ENCODE results near the gene GUSB. TPM values are rescaled to one million over a fixed set of nuclear protein-coding genes. Genes with fewer than 3 reads are reported as not detected.

GUSB gene
- 67.6 and 96.9 TPM in 2 replicates for polyA plus RNA-seq (2012; rRNA removed)
- polyA plus RNA-seq (2012; cell fraction: cytosol; rRNA removed) = 40.1 and 55.6 TPM in 2 replicates
- 232 and 261 TPM in 2 replicates for polyA plus RNA-seq (2012; cell fraction: nucleus; rRNA removed)

GRCh38 chr7:65981965-65982792 is at the start of gene GUSB:
TSS of gene GUSB (minus strand) at chr7:65982213. CDS start at chr7:65982183, 30 bp downstream.
- ChIA-PET POLR2A (interaction anchor here (1.0 kb wide), 1 partner anchor 91 kb away, joined by 3 read pairs; no protein-coding TSS in a partner anchor), CTCF (interaction anchor here (0.9 to 1.5 kb wide), 3 partner anchors 17 to 45 kb away, joined by 3 to 6 read pairs (median 3); no protein-coding TSS in a partner anchor)
- Histone ChIP-seq H2AFZ (ENCODE audit: low read depth) (peak within 1 kb of the TSS; percentile 100), H3F3A (replicated peaks; ENCODE audit: insufficient read depth) (no peaks in the 10 kb centered on the region), H3K9ac (peak within 1 kb of the TSS; percentile 79), H3K9me3 (no peaks in the 10 kb centered on the region), H3K9me2 (no peaks in the 10 kb centered on the region), H3K79me2 (ENCODE audit: insufficient read depth) (peaks cover 35% of the 10 kb centered on the region), H4K20me1 (ENCODE audit: insufficient read depth) (peaks cover 8% of the 10 kb centered on the region; the same call in 1 of the 2 replicates), H3K4me3 (ENCODE audit: low read depth in 2 of 2, low read length in 1 of 2) (peak within 1 kb of the TSS; percentile 64 to 99), H3K4me2 (peak within 1 kb of the TSS; percentile 99), H3K27me3 (ENCODE audit: insufficient read depth) (no peaks in the 10 kb centered on the region), H3K27ac (ENCODE audit: low read depth in 2 of 2, low read length in 1 of 2) (peak within 1 kb of the TSS; percentile 44 to 67; a peak in 3 of 4 replicates), H3K4me1 (ENCODE audit: control insufficient read depth in 1 of 2, insufficient read depth in 2 of 2, low read depth in 1 of 2, low read length in 1 of 2) (peaks cover 13 to 15% of the 10 kb centered on the region in 2 experiments; a peak in 1 of 4 replicates), H3K36me3 (replicated peaks in 1 of 2; ENCODE audit: control insufficient read depth in 1 of 2, insufficient read depth in 2 of 2, low read length in 1 of 2) (peaks cover 4 to 7% of the 10 kb centered on the region in 2 experiments)
- peak; percentile 99 for DNase-seq
- 9% methylated on average over 52 of the region's 62 CpGs for WGBS (ENCODE audit: low lambda C conversion rate)
- peak; percentile 51; the same call in 1 of the 2 replicates for TF ChIP-seq NFIC (IDR thresholded peaks at IDR 0.05; ENCODE audit: borderline replicate concordance)
- no peak for TF ChIP-seq EZH2phosphoT487 (IDR thresholded peaks at IDR 0.05; ENCODE audit: borderline replicate concordance, low read depth)
- no peak for TF ChIP-seq FOXM1 (IDR thresholded peaks at IDR 0.05; ENCODE audit: low read depth)
- TF ChIP-seq SMC3 (IDR thresholded peaks at IDR 0.05; ENCODE audit: low read depth, low read length) = peak; percentile 18; the same call in 1 of the 2 replicates
- TF ChIP-seq, protein P1, sequence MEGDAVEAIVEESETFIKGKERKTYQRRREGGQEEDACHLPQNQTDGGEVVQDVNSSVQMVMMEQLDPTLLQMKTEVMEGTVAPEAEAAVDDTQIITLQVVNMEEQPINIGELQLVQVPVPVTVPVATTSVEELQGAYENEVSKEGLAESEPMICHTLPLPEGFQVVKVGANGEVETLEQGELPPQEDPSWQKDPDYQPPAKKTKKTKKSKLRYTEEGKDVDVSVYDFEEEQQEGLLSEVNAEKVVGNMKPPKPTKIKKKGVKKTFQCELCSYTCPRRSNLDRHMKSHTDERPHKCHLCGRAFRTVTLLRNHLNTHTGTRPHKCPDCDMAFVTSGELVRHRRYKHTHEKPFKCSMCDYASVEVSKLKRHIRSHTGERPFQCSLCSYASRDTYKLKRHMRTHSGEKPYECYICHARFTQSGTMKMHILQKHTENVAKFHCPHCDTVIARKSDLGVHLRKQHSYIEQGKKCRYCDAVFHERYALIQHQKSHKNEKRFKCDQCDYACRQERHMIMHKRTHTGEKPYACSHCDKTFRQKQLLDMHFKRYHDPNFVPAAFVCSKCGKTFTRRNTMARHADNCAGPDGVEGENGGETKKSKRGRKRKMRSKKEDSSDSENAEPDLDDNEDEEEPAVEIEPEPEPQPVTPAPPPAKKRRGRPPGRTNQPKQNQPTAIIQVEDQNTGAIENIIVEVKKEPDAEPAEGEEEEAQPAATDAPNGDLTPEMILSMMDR (IDR thresholded peaks at IDR 0.05) = no peak
- TF ChIP-seq, protein P2, sequence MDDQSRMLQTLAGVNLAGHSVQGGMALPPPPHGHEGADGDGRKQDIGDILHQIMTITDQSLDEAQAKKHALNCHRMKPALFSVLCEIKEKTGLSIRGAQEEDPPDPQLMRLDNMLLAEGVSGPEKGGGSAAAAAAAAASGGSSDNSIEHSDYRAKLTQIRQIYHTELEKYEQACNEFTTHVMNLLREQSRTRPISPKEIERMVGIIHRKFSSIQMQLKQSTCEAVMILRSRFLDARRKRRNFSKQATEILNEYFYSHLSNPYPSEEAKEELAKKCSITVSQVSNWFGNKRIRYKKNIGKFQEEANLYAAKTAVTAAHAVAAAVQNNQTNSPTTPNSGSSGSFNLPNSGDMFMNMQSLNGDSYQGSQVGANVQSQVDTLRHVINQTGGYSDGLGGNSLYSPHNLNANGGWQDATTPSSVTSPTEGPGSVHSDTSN (IDR thresholded peaks at IDR 0.05) = 0 out of 2 replicates have a peak, but pooled peaks have one; percentile 29
- TF ChIP-seq FOSL2 (IDR thresholded peaks at IDR 0.05; ENCODE audit: borderline replicate concordance, low read depth) = no peak
- peak; percentile 91 for TF ChIP-seq USF1 (IDR thresholded peaks at IDR 0.05; ENCODE audit: borderline replicate concordance, low read depth)
- peak; percentile 94 for TF ChIP-seq MXI1 (IDR thresholded peaks at IDR 0.05; ENCODE audit: low read depth, low read length)
- TF ChIP-seq MAX (IDR thresholded peaks at IDR 0.05; ENCODE audit: low read depth) = peak; percentile 98
- TF ChIP-seq FOXJ3 (CRISPR knock-in tag; IDR thresholded peaks at IDR 0.05) = no peak
- peak; percentile 93 for TF ChIP-seq ZBTB33 (IDR thresholded peaks at IDR 0.05; ENCODE audit: borderline replicate concordance, low read depth)
- peak; percentile 48 for TF ChIP-seq GABPA (IDR thresholded peaks at IDR 0.05; ENCODE audit: low read depth)
- TF ChIP-seq TAF1 (IDR thresholded peaks at IDR 0.05; ENCODE audit: borderline replicate concordance, low read depth, low read length) = peak; percentile 89
- TF ChIP-seq, protein P3, sequence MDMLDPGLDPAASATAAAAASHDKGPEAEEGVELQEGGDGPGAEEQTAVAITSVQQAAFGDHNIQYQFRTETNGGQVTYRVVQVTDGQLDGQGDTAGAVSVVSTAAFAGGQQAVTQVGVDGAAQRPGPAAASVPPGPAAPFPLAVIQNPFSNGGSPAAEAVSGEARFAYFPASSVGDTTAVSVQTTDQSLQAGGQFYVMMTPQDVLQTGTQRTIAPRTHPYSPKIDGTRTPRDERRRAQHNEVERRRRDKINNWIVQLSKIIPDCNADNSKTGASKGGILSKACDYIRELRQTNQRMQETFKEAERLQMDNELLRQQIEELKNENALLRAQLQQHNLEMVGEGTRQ (IDR thresholded peaks at IDR 0.05; ENCODE audit: borderline replicate concordance, low read depth, low read length) = no peak; the same call in 1 of the 2 replicates
- TF ChIP-seq RAD21 (IDR thresholded peaks at IDR 0.05; ENCODE audit: low read length) = peak; percentile 1; the same call in 1 of the 2 replicates
- TF ChIP-seq RXRA (IDR thresholded peaks at IDR 0.05; ENCODE audit: borderline replicate concordance, low read depth) = no peak
- TF ChIP-seq IRF3 (IDR thresholded peaks at IDR 0.05; ENCODE audit: low read depth, low read length) = no peak
- TF ChIP-seq EP300 (IDR thresholded peaks at IDR 0.05; ENCODE audit: borderline replicate concordance in 1 of 2, low read depth in 1 of 2, low read length in 1 of 2) = peak in 1 of 2 experiments; percentile 61; a peak in 1 of 4 replicates
- TF ChIP-seq CHD2 (IDR thresholded peaks at IDR 0.05; ENCODE audit: low read length, partially characterized antibody) = no peak
- peak; percentile 48; the same call in 1 of the 2 replicates for TF ChIP-seq TCF12 (IDR thresholded peaks at IDR 0.05)
- TF ChIP-seq RCOR1 (IDR thresholded peaks at IDR 0.05; ENCODE audit: low read length) = no peak
- TF ChIP-seq POLR2AphosphoS5 (IDR thresholded peaks at IDR 0.05; ENCODE audit: low read depth, low read length) = peak; percentile 86
